DOHH2 (cell line): ENCODE data around the gene CLCA1.

ENCODE experiments used
- H3F3A ChIP-seq: fragments of 200-600 bp; sonication (generic), shearing (Covaris generic); 2 replicates; pipeline ENCODE4 v1.6.0; 2016; ENCODE audit warnings: antibody characterized with exemption, mild to moderate bottlenecking; ENCODE audit not compliant: control insufficient read depth, insufficient read depth
- H3K27ac ChIP-seq: fragments of 200-600 bp; sonication (generic); 2 replicates; pipeline ENCODE4 v1.5.1; 2014; ENCODE audit warnings: low read depth, mild to moderate bottlenecking, low read length, moderate library complexity
- H3K27me3 ChIP-seq: fragments of 200-600 bp; sonication (generic); 2 replicates; pipeline ENCODE4 v1.6.1; 2014; ENCODE audit warnings: mild to moderate bottlenecking, low read length, mixed read lengths; ENCODE audit not compliant: control insufficient read depth
- H3K36me3 ChIP-seq: fragments of 200-600 bp; sonication (generic); 2 replicates; pipeline ENCODE4 v1.6.1; 2014; ENCODE audit warnings: mild to moderate bottlenecking, low read length, moderate library complexity, mixed read lengths; ENCODE audit not compliant: control insufficient read depth
- H3K4me1 ChIP-seq: fragments of 200-600 bp; sonication (generic); 2 replicates; pipeline ENCODE4 v1.6.1; 2014; ENCODE audit warnings: mild to moderate bottlenecking, low read length, mixed read lengths; ENCODE audit not compliant: control insufficient read depth
- H3K4me2 ChIP-seq: fragments of 200-600 bp; sonication (generic); 2 replicates; pipeline ENCODE4 v1.6.0; 2014; ENCODE audit warnings: mild to moderate bottlenecking, low read length, moderate library complexity
- H3K4me3 ChIP-seq: fragments of 200-600 bp; sonication (generic); 2 replicates; pipeline ENCODE4 v1.5.1; 2014; ENCODE audit warnings: mild to moderate bottlenecking, low read length, mixed read lengths
- H3K79me2 ChIP-seq: fragments of 200-600 bp; sonication (generic); 2 replicates; pipeline ENCODE4 v1.6.1; 2014; ENCODE audit warnings: mild to moderate bottlenecking, low read length, mixed read lengths; ENCODE audit not compliant: control insufficient read depth
- H3K9me2 ChIP-seq: fragments of 200-600 bp; sonication (generic); replicated peaks from 2 replicates; pipeline ENCODE4 v1.6.1; 2014; ENCODE audit warnings: mild to moderate bottlenecking, low read length, mixed read lengths; ENCODE audit not compliant: control insufficient read depth
- H3K9me3 ChIP-seq: fragments of 200-600 bp; sonication (generic); 2 replicates; pipeline ENCODE4 v1.6.1; 2014; ENCODE audit warnings: antibody characterized with exemption, low read length, mixed read lengths; ENCODE audit not compliant: control insufficient read depth, insufficient read depth
- H4K20me1 ChIP-seq: fragments of 200-600 bp; sonication (generic); 2 replicates; pipeline ENCODE4 v1.6.0; 2014; ENCODE audit warnings: low read depth, mild to moderate bottlenecking, antibody characterized with exemption, low read length, moderate library complexity; ENCODE audit not compliant: control insufficient read depth, insufficient read depth
- EZH2phosphoT487 ChIP-seq: fragments of 200-600 bp; sonication (generic); IDR thresholded peaks from 2 replicates; pipeline ENCODE4 v1.6.1; 2017; ENCODE audit warnings: borderline replicate concordance, mild to moderate bottlenecking, antibody characterized with exemption, low read length, moderate library complexity, mixed read lengths
- TF ChIP-seq, protein P1 (sequence below): fragments of 200-600 bp; sonication (generic); IDR thresholded peaks from one replicate; pipeline ENCODE4 v1.5.1; 2014; ENCODE audit warnings: antibody characterized with exemption, mild to moderate bottlenecking, low read depth, low read length; ENCODE audit not compliant: poor library complexity, severe bottlenecking

Gene CLCA1

DNA sequence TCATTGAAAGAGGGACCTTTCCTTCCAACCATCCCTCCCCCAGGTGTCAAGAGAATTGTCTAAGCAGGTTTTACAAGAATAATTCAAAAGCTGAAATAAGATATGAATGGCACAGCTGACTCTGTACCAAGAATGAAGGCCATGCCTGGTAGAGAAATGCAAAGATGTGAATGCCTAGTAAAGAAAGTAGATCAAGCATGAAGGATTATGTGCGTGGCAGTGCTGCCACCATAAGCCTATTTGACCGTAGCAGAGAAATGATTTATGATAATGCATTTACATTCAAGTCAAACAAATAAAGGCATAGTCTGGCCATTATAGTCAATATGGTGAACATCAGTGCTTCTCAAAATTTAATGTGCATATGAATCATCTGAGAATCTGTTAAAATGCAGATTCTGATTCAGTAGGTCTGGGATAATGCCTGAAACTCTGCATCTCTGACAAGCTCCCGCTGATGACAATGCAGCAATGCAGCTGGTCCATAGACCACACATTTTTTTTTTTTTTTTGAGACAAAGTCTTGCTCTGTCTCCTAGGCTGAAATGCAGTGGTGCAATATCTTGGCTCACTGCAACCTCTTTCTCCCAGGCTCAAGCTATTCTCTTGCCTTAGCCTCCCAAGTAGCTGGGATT lies 61.6 kb downstream of the CLCA1 start:
- TF ChIP-seq, protein P1, sequence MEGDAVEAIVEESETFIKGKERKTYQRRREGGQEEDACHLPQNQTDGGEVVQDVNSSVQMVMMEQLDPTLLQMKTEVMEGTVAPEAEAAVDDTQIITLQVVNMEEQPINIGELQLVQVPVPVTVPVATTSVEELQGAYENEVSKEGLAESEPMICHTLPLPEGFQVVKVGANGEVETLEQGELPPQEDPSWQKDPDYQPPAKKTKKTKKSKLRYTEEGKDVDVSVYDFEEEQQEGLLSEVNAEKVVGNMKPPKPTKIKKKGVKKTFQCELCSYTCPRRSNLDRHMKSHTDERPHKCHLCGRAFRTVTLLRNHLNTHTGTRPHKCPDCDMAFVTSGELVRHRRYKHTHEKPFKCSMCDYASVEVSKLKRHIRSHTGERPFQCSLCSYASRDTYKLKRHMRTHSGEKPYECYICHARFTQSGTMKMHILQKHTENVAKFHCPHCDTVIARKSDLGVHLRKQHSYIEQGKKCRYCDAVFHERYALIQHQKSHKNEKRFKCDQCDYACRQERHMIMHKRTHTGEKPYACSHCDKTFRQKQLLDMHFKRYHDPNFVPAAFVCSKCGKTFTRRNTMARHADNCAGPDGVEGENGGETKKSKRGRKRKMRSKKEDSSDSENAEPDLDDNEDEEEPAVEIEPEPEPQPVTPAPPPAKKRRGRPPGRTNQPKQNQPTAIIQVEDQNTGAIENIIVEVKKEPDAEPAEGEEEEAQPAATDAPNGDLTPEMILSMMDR: no peak
- TF ChIP-seq EZH2phosphoT487: no peak
- Histone ChIP-seq H3K9me3 (no peaks in the 10 kb centered on the region), H3K79me2 (no peaks in the 10 kb centered on the region), H3K9me2 (no peaks in the 10 kb centered on the region), H3K4me2 (no peak overlapping the region), H3K27me3 (no peaks in the 10 kb centered on the region), H3F3A (no peaks in the 10 kb centered on the region), H4K20me1 (no peaks in the 10 kb centered on the region), H3K4me3 (no peak overlapping the region), H3K36me3 (no peaks in the 10 kb centered on the region), H3K27ac (no peak overlapping the region), H3K4me1 (no peaks in the 10 kb centered on the region)

DNA sequence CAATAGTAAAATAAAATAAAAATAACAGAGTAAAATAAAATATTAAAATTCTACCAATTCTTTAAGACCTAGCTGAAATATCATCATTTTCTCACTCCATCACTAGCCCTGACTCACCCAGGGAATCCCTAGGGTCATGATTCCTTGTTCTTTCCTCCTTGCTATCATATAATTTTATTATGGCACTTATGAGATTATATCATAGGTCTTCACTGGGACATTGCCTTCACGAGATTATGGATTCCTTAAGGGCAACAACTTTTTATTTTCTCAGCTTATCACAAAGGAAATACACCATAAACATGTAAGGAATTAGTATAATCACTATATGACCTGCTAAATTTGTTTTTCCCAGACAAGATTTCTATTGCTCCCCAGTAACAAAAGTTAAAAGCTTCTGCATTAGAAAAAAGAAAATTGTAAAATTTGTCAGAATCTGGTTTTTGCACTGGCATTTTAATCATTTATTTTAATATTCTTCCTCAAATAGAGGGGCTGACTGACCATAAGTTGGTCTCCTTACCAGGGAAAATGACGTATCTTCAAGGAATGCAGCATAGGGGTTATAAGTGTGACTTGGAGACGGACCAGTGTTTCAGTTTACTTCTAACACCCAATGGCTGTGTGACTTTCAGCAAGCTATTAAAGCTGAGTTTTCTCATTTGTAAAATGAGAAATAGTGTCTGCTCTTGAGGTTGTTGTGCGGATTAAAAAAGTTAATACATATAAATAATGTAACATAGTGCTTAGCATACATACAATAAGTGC lies 69.4 kb downstream of the CLCA1 start:
- H4K20me1 ChIP-seq: no peaks in the 10 kb centered on the region
- H3K79me2 ChIP-seq: no peaks in the 10 kb centered on the region
- H3K4me3 ChIP-seq: no peak overlapping the region
- no peaks in the 10 kb centered on the region for H3F3A ChIP-seq
- no peaks in the 10 kb centered on the region for H3K36me3 ChIP-seq
- H3K4me2 ChIP-seq: no peak overlapping the region
- H3K27ac ChIP-seq: no peak overlapping the region
- H3K4me1 ChIP-seq: no peaks in the 10 kb centered on the region
- no peaks in the 10 kb centered on the region for H3K9me3 ChIP-seq
- H3K27me3 ChIP-seq: no peaks in the 10 kb centered on the region; the same call in 1 of the 2 replicates
- TF ChIP-seq, protein P1: no peak
- no peak for TF ChIP-seq EZH2phosphoT487
- H3K9me2 ChIP-seq: no peaks in the 10 kb centered on the region

GRCh38 chr1:86538775-86539174 lies 70.0 kb downstream of the CLCA1 start:
- Histone ChIP-seq H3K36me3 (no peaks in the 10 kb centered on the region), H3F3A (no peaks in the 10 kb centered on the region), H3K4me2 (no peak overlapping the region), H3K9me2 (no peaks in the 10 kb centered on the region), H3K27me3 (no peaks in the 10 kb centered on the region; the same call in 1 of the 2 replicates), H3K79me2 (no peaks in the 10 kb centered on the region), H4K20me1 (no peaks in the 10 kb centered on the region), H3K4me3 (no peak overlapping the region), H3K9me3 (no peaks in the 10 kb centered on the region), H3K4me1 (no peaks in the 10 kb centered on the region), H3K27ac (no peak overlapping the region)
- TF ChIP-seq, protein P1: no peak
- TF ChIP-seq EZH2phosphoT487: no peak
